ENCODE data around the gene WDR27. TPM values are rescaled to one million over a fixed set of nuclear protein-coding genes. Genes with fewer than 3 reads are reported as not detected.
A peak's percentile ranks its signal among the peaks of the same experiment; 100 is the strongest.

WDR27 gene
- polyA plus RNA-seq, 3 donors, result 0.95 to 20.5 (median 2.0) TPM

GRCh38 chr6:169714595-169714994 is 12.8 kb upstream of the WDR27 start:
- peaks cover 0 to 3% (median 0%) of the 10 kb centered on the region in 3 donors for H3K27me3 Mint-ChIP-seq (ENCODE audit: low read depth in 3 of 3)
- no peak overlapping the region for H3K4me3 ChIP-seq (replicated peaks in 1 of 3; ENCODE audit: low read depth in 2 of 3, low read length in 3 of 3)
- whole genome bisulfite sequencing (ENCODE audit: insufficient coverage), result 98% methylated on average over 6 of the region's 9 CpGs
- H3K9me3 ChIP-seq (replicated peaks in 1 of 2; ENCODE audit: control insufficient read depth in 1 of 2, insufficient read depth in 1 of 2, low read length in 2 of 2), result no peaks in the 10 kb centered on the region
- H3K79me2 ChIP-seq (ENCODE audit: insufficient read depth, low read length), result peaks cover 22% of the 10 kb centered on the region
- no peaks in the 10 kb centered on the region for H3K27me3 ChIP-seq (ENCODE audit: control insufficient read depth in 2 of 2, insufficient read depth in 2 of 2, low read length in 2 of 2)
- H3K4me1 ChIP-seq (ENCODE audit: control insufficient read depth in 1 of 2, insufficient read depth in 2 of 2, low read length in 2 of 2), result no peaks in the 10 kb centered on the region
- H3K27ac ChIP-seq (ENCODE audit: low read depth in 1 of 2, low read length in 2 of 2), result no peak overlapping the region
- no peak for DNase-seq
- peaks cover 0 to 2% (median 0%) of the 10 kb centered on the region in 7 donors for H3K9me3 Mint-ChIP-seq
- H3K36me3 ChIP-seq (replicated peaks in 1 of 2; ENCODE audit: control insufficient read depth in 1 of 2, insufficient read depth in 2 of 2, low read length in 2 of 2), result peaks cover 31 to 67% of the 10 kb centered on the region in 2 donors
- H3K36me3 Mint-ChIP-seq, result peaks cover 61 to 65% of the 10 kb centered on the region in 2 donors
- TF ChIP-seq, protein P1, sequence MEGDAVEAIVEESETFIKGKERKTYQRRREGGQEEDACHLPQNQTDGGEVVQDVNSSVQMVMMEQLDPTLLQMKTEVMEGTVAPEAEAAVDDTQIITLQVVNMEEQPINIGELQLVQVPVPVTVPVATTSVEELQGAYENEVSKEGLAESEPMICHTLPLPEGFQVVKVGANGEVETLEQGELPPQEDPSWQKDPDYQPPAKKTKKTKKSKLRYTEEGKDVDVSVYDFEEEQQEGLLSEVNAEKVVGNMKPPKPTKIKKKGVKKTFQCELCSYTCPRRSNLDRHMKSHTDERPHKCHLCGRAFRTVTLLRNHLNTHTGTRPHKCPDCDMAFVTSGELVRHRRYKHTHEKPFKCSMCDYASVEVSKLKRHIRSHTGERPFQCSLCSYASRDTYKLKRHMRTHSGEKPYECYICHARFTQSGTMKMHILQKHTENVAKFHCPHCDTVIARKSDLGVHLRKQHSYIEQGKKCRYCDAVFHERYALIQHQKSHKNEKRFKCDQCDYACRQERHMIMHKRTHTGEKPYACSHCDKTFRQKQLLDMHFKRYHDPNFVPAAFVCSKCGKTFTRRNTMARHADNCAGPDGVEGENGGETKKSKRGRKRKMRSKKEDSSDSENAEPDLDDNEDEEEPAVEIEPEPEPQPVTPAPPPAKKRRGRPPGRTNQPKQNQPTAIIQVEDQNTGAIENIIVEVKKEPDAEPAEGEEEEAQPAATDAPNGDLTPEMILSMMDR (IDR thresholded peaks at IDR 0.05), result no peak
- intact Hi-C loops (cut with micrococcal nuclease), result no loop called here
- H3K27ac Mint-ChIP-seq, result no peak overlapping the region
- no peak overlapping the region for H3K4me2 ChIP-seq (replicated peaks; ENCODE audit: extremely low read depth, low read length, poor library complexity, severe bottlenecking)
- no peak overlapping the region for H3K9ac ChIP-seq (ENCODE audit: insufficient read depth, low read length, poor library complexity, severe bottlenecking)
- H4K20me1 ChIP-seq (ENCODE audit: insufficient read depth, low read length), result no peaks in the 10 kb centered on the region
- peaks cover 3% of the 10 kb centered on the region for H3K4me1 Mint-ChIP-seq
- H3K4me3 Mint-ChIP-seq, result no peak overlapping the region
- H2AFZ ChIP-seq (ENCODE audit: insufficient read depth, low read depth, low read length, poor library complexity, severe bottlenecking), result no peak overlapping the region

DNA sequence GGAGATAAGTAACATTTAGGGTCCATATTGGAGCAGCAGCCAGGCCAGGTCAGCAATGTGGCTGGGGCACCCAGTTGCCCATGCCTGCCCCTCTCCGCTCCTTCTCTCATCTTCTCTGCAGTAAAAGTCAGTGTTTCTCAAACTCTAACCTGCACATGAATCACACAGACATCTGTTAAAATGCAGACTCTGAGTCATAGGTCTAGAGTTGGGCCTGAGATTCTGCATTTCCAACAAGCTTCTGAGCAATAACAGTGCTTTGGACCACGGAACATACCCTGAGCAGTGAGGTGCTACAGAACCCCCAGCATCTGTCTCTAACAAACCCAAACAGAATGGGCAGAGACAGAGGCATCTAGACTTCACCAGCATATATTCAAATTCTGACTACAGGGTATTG is 12.3 kb upstream of the WDR27 start:
- H3K27me3 Mint-ChIP-seq (ENCODE audit: low read depth in 3 of 3), result peaks cover 0 to 3% (median 0%) of the 10 kb centered on the region in 3 donors
- peak overlapping the region in 1 of 7 donors; percentile 32 for H3K27ac Mint-ChIP-seq
- WGBS (ENCODE audit: insufficient coverage), result 88% methylated on average over 2 of the region's 2 CpGs
- no peak for DNase-seq
- H3K79me2 ChIP-seq (ENCODE audit: insufficient read depth, low read length), result peaks cover 18% of the 10 kb centered on the region
- TF ChIP-seq, protein P1 (IDR thresholded peaks at IDR 0.05), result no peak
- H3K9me3 ChIP-seq (replicated peaks in 1 of 2; ENCODE audit: control insufficient read depth in 1 of 2, insufficient read depth in 1 of 2, low read length in 2 of 2), result no peaks in the 10 kb centered on the region
- no peaks in the 10 kb centered on the region for H3K4me1 ChIP-seq (ENCODE audit: control insufficient read depth in 1 of 2, insufficient read depth in 2 of 2, low read length in 2 of 2)
- no peak overlapping the region for H3K4me3 ChIP-seq (replicated peaks in 1 of 3; ENCODE audit: low read depth in 2 of 3, low read length in 3 of 3)
- intact Hi-C loops (cut with micrococcal nuclease), result no loop called here
- peaks cover 61 to 65% of the 10 kb centered on the region in 2 donors for H3K36me3 Mint-ChIP-seq
- peaks cover under 1% of the 10 kb centered on the region for H3K4me1 Mint-ChIP-seq
- H3K4me2 ChIP-seq (replicated peaks; ENCODE audit: extremely low read depth, low read length, poor library complexity, severe bottlenecking), result no peak overlapping the region
- no peaks in the 10 kb centered on the region for H4K20me1 ChIP-seq (ENCODE audit: insufficient read depth, low read length)
- H3K9me3 Mint-ChIP-seq, result peaks cover 0 to 2% (median 0%) of the 10 kb centered on the region in 7 donors
- no peaks in the 10 kb centered on the region for H3K27me3 ChIP-seq (ENCODE audit: control insufficient read depth in 2 of 2, insufficient read depth in 2 of 2, low read length in 2 of 2)
- H3K27ac ChIP-seq (ENCODE audit: low read depth in 1 of 2, low read length in 2 of 2), result no peak overlapping the region
- peaks cover 31 to 71% of the 10 kb centered on the region in 2 donors for H3K36me3 ChIP-seq (replicated peaks in 1 of 2; ENCODE audit: control insufficient read depth in 1 of 2, insufficient read depth in 2 of 2, low read length in 2 of 2)
- H2AFZ ChIP-seq (ENCODE audit: insufficient read depth, low read depth, low read length, poor library complexity, severe bottlenecking), result no peak overlapping the region
- H3K4me3 Mint-ChIP-seq, result no peak overlapping the region
- H3K9ac ChIP-seq (ENCODE audit: insufficient read depth, low read length, poor library complexity, severe bottlenecking), result no peak overlapping the region

All from CD14-positive monocyte (primary cell).